ENCODE results near the gene MAIP1. TPM values are rescaled to one million over a fixed set of nuclear protein-coding genes. Genes with fewer than 3 reads are reported as not detected.

Gene MAIP1
- total RNA-seq, 1 donor from 2014 or later: 18.1 TPM

DNA sequence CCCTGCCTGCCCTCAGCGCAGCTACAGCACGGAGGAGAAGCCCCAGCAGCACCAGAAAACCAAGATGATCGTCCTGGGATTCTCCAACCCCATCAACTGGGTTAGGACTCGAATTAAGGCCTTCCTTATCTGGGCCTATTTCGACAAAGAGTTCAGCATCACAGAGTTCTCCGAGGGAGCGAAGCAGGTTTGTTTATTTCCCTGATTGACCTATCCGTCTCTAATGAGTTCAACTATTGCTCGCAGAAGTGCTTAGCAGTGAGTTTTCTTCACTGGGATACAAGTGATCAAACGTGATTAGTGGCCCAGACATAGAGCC is 639 bp downstream of the MAIP1 start:
- Mint-ChIP-seq H3K27ac (ENCODE audit: unreplicated experiment) (peak overlapping the region; percentile 93), H3K9me3 (ENCODE audit: unreplicated experiment) (peaks cover 7% of the 10 kb centered on the region), H3K4me1 (ENCODE audit: low read depth, unreplicated experiment) (peaks cover 10% of the 10 kb centered on the region), H3K36me3 (ENCODE audit: unreplicated experiment) (no peaks in the 10 kb centered on the region), H3K4me3 (ENCODE audit: unreplicated experiment) (peak overlapping the region; percentile 98), H3K27me3 (ENCODE audit: unreplicated experiment) (peaks cover 2% of the 10 kb centered on the region)
- DNase-seq: no peak
- TF ChIP-seq, protein P1, sequence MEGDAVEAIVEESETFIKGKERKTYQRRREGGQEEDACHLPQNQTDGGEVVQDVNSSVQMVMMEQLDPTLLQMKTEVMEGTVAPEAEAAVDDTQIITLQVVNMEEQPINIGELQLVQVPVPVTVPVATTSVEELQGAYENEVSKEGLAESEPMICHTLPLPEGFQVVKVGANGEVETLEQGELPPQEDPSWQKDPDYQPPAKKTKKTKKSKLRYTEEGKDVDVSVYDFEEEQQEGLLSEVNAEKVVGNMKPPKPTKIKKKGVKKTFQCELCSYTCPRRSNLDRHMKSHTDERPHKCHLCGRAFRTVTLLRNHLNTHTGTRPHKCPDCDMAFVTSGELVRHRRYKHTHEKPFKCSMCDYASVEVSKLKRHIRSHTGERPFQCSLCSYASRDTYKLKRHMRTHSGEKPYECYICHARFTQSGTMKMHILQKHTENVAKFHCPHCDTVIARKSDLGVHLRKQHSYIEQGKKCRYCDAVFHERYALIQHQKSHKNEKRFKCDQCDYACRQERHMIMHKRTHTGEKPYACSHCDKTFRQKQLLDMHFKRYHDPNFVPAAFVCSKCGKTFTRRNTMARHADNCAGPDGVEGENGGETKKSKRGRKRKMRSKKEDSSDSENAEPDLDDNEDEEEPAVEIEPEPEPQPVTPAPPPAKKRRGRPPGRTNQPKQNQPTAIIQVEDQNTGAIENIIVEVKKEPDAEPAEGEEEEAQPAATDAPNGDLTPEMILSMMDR (IDR thresholded peaks at IDR 0.05; ENCODE audit: partially characterized antibody, unreplicated experiment): no peak

DNA sequence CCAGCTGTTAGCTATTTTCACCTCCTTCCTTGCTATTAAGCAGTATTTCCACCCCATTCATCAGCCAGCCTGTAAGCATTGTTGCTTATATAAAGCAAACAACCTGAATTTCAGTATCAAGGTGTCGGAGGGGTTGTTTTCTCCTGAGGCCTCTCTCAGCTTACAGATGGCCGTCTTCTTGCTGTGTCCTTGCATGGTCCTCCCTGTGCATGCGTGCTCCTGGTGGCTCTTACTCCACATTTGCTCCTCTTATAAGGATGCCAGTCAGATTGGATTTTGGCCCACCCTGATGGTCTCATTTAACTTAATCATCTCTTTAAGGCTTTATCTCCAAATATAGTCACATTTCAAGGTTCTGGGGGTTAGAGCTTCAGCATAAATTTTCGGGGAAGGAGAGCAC is 2.6 kb downstream of the MAIP1 start:
- H3K36me3 Mint-ChIP-seq (ENCODE audit: unreplicated experiment): no peaks in the 10 kb centered on the region
- H3K4me1 Mint-ChIP-seq (ENCODE audit: low read depth, unreplicated experiment): peaks cover 10% of the 10 kb centered on the region
- H3K27ac Mint-ChIP-seq (ENCODE audit: unreplicated experiment): no peak overlapping the region
- TF ChIP-seq, protein P1 (IDR thresholded peaks at IDR 0.05; ENCODE audit: partially characterized antibody, unreplicated experiment): no peak
- peaks cover 7% of the 10 kb centered on the region for H3K9me3 Mint-ChIP-seq (ENCODE audit: unreplicated experiment)
- peak overlapping the region; percentile 32 for H3K4me3 Mint-ChIP-seq (ENCODE audit: unreplicated experiment)
- DNase-seq: no peak
- H3K27me3 Mint-ChIP-seq (ENCODE audit: unreplicated experiment): peaks cover 2% of the 10 kb centered on the region

DNA sequence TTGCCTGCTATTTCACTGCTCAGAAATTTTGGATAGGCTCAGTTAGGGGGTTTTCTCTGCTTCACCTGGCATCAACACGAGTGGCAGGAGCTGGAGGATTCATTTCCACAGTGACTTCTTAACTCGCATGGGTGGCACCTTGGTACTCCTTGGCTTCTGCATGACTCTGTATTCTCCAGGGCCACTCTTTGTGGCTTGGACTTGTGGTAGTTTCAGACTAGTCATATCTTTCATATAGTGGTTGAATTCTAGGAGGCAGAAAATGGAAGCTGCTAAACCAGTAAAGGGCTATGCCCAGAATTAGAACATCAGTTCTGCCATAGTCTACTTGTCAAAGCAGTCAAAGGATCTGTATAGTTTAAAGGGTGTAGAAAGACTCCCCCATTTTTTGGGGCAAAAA is 6.8 kb downstream of the MAIP1 start:
- Mint-ChIP-seq H3K9me3 (ENCODE audit: unreplicated experiment) (no peaks in the 10 kb centered on the region), H3K27me3 (ENCODE audit: unreplicated experiment) (no peaks in the 10 kb centered on the region), H3K4me3 (ENCODE audit: unreplicated experiment) (no peak overlapping the region), H3K4me1 (ENCODE audit: low read depth, unreplicated experiment) (peaks cover 2% of the 10 kb centered on the region), H3K27ac (ENCODE audit: unreplicated experiment) (no peak overlapping the region), H3K36me3 (ENCODE audit: unreplicated experiment) (no peaks in the 10 kb centered on the region)
- TF ChIP-seq, protein P1 (IDR thresholded peaks at IDR 0.05; ENCODE audit: partially characterized antibody, unreplicated experiment): no peak
- DNase-seq: no peak

DNA sequence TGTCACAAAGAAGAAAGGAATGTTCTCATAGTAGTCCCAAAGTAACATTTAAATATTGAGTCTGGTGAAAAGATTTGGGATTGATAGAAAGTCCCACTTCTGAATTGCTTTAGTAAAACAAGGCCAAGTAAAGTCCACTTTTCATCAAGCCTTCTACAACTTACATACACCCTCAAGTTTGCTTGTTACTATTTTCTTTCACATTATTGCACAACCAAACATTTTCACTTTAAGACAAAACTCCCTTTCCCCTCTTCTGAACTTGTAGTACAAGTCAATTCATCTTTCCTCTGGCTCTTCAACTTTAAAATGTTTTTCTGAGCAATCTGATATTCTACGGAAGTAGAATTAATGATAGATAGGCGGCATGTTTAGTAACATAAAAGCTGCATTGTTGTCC is 11.0 kb downstream of the MAIP1 start:
- TF ChIP-seq, protein P1 (IDR thresholded peaks at IDR 0.05; ENCODE audit: partially characterized antibody, unreplicated experiment): no peak
- Mint-ChIP-seq H3K36me3 (ENCODE audit: unreplicated experiment) (no peaks in the 10 kb centered on the region), H3K4me1 (ENCODE audit: low read depth, unreplicated experiment) (no peaks in the 10 kb centered on the region), H3K9me3 (ENCODE audit: unreplicated experiment) (no peaks in the 10 kb centered on the region), H3K27me3 (ENCODE audit: unreplicated experiment) (no peaks in the 10 kb centered on the region), H3K27ac (ENCODE audit: unreplicated experiment) (no peak overlapping the region), H3K4me3 (ENCODE audit: unreplicated experiment) (no peak overlapping the region)
- no peak for DNase-seq

DNA sequence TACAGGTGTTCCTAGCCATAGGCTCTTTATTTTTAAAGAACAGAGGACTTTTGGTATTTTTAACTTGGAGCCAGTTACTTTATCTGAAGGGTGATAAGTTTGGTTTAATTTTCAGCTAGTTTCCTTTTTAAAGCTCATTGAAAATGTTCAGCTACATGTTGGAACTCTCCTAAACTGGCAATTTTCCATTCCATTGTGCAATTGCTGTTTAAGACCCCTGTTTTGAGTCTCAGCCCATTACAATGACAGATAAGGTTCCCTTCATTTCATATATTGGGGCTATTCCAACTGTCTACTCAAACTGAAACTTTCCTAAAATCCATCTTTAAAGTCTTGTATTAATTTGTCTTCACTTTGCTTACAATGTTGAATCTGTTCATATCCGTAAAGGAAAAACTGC is 11.6 kb downstream of the MAIP1 start:
- H3K9me3 Mint-ChIP-seq (ENCODE audit: unreplicated experiment): no peaks in the 10 kb centered on the region
- no peak overlapping the region for H3K27ac Mint-ChIP-seq (ENCODE audit: unreplicated experiment)
- TF ChIP-seq, protein P1 (IDR thresholded peaks at IDR 0.05; ENCODE audit: partially characterized antibody, unreplicated experiment): no peak
- DNase-seq: no peak
- no peaks in the 10 kb centered on the region for H3K4me1 Mint-ChIP-seq (ENCODE audit: low read depth, unreplicated experiment)
- H3K36me3 Mint-ChIP-seq (ENCODE audit: unreplicated experiment): no peaks in the 10 kb centered on the region
- no peak overlapping the region for H3K4me3 Mint-ChIP-seq (ENCODE audit: unreplicated experiment)
- no peaks in the 10 kb centered on the region for H3K27me3 Mint-ChIP-seq (ENCODE audit: unreplicated experiment)

All from glutamatergic neuron (in vitro differentiated cells).